ENCODE measurements around the gene FCRL1.

FCRL1 gene

DNA sequence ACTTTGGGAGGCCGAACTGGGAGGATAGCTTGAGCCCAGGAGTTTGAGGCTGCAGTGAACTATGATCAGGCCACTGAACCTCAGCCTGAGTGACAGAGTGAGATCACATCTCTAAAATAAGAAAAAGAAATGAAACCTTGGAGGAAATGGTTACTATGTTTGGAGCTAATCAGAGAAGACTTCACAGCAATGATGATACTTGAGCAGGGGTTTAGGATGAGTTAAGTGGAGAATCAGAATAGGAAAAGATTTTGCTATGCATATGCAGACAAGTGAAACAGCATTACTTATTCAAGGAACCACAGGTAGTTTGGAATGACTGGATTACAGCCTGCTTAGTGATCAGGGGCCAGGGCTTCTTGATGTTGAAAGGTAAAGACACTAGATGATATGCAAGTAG is 23.0 kb upstream of the FCRL1 start:
- TF ChIP-seq ZBTB7A (IDR thresholded peaks at IDR 0.05; ENCODE audit: low read depth) (no peak), EP300 (IDR thresholded peaks at IDR 0.05; ENCODE audit: borderline replicate concordance) (no peak), TCF12 (IDR thresholded peaks at IDR 0.05; ENCODE audit: low read depth) (no peak), TEAD4 (IDR thresholded peaks at IDR 0.05) (no peak), FOXM1 (IDR thresholded peaks at IDR 0.05; ENCODE audit: borderline replicate concordance, low read depth) (no peak), RAD21 (IDR thresholded peaks at IDR 0.05; ENCODE audit: low read depth) (no peak), TAF1 (IDR thresholded peaks at IDR 0.05; ENCODE audit: low read depth) (no peak), CEBPB (IDR thresholded peaks at IDR 0.05) (no peak), YY1 (IDR thresholded peaks at IDR 0.05; ENCODE audit: low read depth) (no peak), NFIC (IDR thresholded peaks at IDR 0.05) (no peak), EGR1 (IDR thresholded peaks at IDR 0.05) (no peak), CREB1 (IDR thresholded peaks at IDR 0.05; ENCODE audit: low read depth) (no peak)
- TF ChIP-seq, protein P1, sequence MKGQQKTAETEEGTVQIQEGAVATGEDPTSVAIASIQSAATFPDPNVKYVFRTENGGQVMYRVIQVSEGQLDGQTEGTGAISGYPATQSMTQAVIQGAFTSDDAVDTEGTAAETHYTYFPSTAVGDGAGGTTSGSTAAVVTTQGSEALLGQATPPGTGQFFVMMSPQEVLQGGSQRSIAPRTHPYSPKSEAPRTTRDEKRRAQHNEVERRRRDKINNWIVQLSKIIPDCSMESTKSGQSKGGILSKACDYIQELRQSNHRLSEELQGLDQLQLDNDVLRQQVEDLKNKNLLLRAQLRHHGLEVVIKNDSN (IDR thresholded peaks at IDR 0.05), result no peak
- TF ChIP-seq, protein P2, sequence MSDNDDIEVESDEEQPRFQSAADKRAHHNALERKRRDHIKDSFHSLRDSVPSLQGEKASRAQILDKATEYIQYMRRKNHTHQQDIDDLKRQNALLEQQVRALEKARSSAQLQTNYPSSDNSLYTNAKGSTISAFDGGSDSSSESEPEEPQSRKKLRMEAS (IDR thresholded peaks at IDR 0.05), result no peak
- TF ChIP-seq, protein P3, sequence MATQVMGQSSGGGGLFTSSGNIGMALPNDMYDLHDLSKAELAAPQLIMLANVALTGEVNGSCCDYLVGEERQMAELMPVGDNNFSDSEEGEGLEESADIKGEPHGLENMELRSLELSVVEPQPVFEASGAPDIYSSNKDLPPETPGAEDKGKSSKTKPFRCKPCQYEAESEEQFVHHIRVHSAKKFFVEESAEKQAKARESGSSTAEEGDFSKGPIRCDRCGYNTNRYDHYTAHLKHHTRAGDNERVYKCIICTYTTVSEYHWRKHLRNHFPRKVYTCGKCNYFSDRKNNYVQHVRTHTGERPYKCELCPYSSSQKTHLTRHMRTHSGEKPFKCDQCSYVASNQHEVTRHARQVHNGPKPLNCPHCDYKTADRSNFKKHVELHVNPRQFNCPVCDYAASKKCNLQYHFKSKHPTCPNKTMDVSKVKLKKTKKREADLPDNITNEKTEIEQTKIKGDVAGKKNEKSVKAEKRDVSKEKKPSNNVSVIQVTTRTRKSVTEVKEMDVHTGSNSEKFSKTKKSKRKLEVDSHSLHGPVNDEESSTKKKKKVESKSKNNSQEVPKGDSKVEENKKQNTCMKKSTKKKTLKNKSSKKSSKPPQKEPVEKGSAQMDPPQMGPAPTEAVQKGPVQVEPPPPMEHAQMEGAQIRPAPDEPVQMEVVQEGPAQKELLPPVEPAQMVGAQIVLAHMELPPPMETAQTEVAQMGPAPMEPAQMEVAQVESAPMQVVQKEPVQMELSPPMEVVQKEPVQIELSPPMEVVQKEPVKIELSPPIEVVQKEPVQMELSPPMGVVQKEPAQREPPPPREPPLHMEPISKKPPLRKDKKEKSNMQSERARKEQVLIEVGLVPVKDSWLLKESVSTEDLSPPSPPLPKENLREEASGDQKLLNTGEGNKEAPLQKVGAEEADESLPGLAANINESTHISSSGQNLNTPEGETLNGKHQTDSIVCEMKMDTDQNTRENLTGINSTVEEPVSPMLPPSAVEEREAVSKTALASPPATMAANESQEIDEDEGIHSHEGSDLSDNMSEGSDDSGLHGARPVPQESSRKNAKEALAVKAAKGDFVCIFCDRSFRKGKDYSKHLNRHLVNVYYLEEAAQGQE (IDR thresholded peaks at IDR 0.05; ENCODE audit: low read depth), result no peak

DNA sequence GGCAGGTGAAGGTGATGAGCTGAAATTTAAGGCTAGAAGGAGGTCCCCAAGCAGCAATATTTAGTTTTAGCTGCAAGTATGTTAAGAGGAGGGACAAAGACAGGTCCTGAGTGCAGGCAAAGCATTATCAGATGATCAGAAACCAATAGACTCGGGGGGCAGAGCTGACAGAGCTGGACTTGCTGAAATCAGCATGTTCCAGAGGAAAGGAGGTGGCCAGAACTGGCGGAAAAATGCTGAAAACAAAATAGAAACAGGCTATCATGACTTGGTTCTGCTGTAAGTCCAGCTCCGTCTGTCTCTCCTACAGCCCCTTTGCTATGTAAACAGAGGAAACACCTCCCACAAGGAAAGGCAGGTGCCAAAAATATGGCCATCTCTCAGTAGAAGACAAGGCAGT is 21.8 kb upstream of the FCRL1 start, which contains the start of gene CD5L:
CD5L (minus strand) TSS at position 101 of the 400 bp plus-strand sequence. CDS start 107 bp downstream, outside the sequence.
- TF ChIP-seq NFIC (IDR thresholded peaks at IDR 0.05), result no peak
- TF ChIP-seq YY1 (IDR thresholded peaks at IDR 0.05; ENCODE audit: low read depth), result no peak
- TF ChIP-seq, protein P3 (IDR thresholded peaks at IDR 0.05; ENCODE audit: low read depth), result no peak

DNA sequence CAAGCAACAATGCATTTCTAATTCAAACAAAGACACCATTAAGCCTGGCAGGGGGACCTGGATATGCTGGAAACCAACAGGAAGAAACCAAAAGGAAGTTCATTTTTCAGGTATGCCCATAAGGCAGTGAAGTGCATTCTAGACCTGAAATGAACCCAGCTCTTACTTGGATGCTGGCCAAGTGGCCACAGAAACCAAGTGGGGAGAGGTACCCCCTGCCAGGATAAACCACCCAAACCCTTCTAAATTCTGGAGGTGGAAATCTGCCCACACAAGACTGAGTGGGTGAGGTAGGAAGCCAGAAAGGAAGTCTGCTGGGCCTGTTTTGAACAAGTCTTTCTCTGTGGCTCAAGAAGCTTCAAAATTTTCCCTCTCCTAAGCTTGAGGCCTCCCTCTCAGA is 19.0 kb upstream of the FCRL1 start:
- TF ChIP-seq, protein P3 (IDR thresholded peaks at IDR 0.05; ENCODE audit: low read depth), result no peak
- TF ChIP-seq CEBPB (IDR thresholded peaks at IDR 0.05) (no peak), CREB1 (IDR thresholded peaks at IDR 0.05; ENCODE audit: low read depth) (no peak), YY1 (IDR thresholded peaks at IDR 0.05; ENCODE audit: low read depth) (no peak), NFIC (IDR thresholded peaks at IDR 0.05) (no peak), EP300 (IDR thresholded peaks at IDR 0.05; ENCODE audit: borderline replicate concordance) (no peak), TCF12 (IDR thresholded peaks at IDR 0.05; ENCODE audit: low read depth) (no peak), TAF1 (IDR thresholded peaks at IDR 0.05; ENCODE audit: low read depth) (no peak), EGR1 (IDR thresholded peaks at IDR 0.05) (no peak), ZBTB7A (IDR thresholded peaks at IDR 0.05; ENCODE audit: low read depth) (no peak), TEAD4 (IDR thresholded peaks at IDR 0.05) (no peak), FOXM1 (IDR thresholded peaks at IDR 0.05; ENCODE audit: borderline replicate concordance, low read depth) (no peak)
- TF ChIP-seq, protein P1 (IDR thresholded peaks at IDR 0.05), result no peak
- TF ChIP-seq, protein P2 (IDR thresholded peaks at IDR 0.05), result no peak

DNA sequence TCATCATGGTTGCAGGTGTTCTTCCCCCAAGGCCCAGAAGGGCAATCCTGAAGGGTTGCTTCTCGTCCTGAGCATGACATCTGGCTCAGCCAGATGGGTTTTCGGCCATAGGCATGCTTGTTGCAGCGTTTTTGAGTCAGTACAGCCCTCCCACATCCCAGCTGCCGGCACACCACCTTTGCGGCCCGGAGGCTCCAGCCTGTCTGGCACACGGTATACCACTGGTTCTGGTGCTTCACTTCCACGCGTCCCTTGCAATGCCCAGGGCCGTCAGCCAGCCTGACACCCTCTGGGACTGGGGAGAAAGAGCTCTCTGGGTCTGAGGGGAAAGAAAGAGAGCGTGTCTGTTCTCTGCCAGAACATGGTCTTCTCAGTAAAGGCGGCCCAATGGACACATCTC is 14.5 kb upstream of the FCRL1 start:
- TF ChIP-seq FOXM1 (IDR thresholded peaks at IDR 0.05; ENCODE audit: borderline replicate concordance, low read depth) (no peak), ZBTB7A (IDR thresholded peaks at IDR 0.05; ENCODE audit: low read depth) (no peak), TCF12 (IDR thresholded peaks at IDR 0.05; ENCODE audit: low read depth) (no peak), NFIC (IDR thresholded peaks at IDR 0.05) (no peak), EP300 (IDR thresholded peaks at IDR 0.05; ENCODE audit: borderline replicate concordance) (no peak), EGR1 (IDR thresholded peaks at IDR 0.05) (no peak), CREB1 (IDR thresholded peaks at IDR 0.05; ENCODE audit: low read depth) (no peak), YY1 (IDR thresholded peaks at IDR 0.05; ENCODE audit: low read depth) (no peak), RAD21 (IDR thresholded peaks at IDR 0.05; ENCODE audit: low read depth) (no peak), CEBPB (IDR thresholded peaks at IDR 0.05) (no peak), TEAD4 (IDR thresholded peaks at IDR 0.05) (no peak), TAF1 (IDR thresholded peaks at IDR 0.05; ENCODE audit: low read depth) (no peak)
- TF ChIP-seq, protein P3 (IDR thresholded peaks at IDR 0.05; ENCODE audit: low read depth), result no peak
- TF ChIP-seq, protein P2 (IDR thresholded peaks at IDR 0.05), result no peak
- TF ChIP-seq, protein P1 (IDR thresholded peaks at IDR 0.05), result no peak

Data from Ishikawa (cell line).